ENCODE measurements around the gene PROX1.

DNA sequence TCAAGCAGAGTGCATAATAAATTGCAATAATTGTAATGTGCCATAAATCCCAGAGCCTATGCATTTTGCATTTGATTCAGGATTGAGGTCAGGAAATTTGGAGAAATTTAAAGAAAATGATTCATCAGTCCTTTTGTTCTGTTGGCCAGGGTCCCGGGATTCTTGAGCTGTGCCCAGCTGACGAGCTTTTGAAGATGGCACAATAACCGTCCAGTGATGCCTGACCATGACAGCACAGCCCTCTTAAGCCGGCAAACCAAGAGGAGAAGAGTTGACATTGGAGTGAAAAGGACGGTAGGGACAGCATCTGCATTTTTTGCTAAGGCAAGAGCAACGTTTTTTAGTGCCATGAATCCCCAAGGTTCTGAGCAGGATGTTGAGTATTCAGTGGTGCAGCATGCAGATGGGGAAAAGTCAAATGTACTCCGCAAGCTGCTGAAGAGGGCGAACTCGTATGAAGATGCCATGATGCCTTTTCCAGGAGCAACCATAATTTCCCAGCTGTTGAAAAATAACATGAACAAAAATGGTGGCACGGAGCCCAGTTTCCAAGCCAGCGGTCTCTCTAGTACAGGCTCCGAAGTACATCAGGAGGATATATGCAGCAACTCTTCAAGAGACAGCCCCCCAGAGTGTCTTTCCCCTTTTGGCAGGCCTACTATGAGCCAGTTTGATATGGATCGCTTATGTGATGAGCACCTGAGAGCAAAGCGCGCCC is 8.7 kb downstream of the PROX1 start:
- TF ChIP-seq, protein P1, sequence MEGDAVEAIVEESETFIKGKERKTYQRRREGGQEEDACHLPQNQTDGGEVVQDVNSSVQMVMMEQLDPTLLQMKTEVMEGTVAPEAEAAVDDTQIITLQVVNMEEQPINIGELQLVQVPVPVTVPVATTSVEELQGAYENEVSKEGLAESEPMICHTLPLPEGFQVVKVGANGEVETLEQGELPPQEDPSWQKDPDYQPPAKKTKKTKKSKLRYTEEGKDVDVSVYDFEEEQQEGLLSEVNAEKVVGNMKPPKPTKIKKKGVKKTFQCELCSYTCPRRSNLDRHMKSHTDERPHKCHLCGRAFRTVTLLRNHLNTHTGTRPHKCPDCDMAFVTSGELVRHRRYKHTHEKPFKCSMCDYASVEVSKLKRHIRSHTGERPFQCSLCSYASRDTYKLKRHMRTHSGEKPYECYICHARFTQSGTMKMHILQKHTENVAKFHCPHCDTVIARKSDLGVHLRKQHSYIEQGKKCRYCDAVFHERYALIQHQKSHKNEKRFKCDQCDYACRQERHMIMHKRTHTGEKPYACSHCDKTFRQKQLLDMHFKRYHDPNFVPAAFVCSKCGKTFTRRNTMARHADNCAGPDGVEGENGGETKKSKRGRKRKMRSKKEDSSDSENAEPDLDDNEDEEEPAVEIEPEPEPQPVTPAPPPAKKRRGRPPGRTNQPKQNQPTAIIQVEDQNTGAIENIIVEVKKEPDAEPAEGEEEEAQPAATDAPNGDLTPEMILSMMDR (IDR thresholded peaks at IDR 0.05): no peak
- TF ChIP-seq POLR2AphosphoS5 (IDR thresholded peaks at IDR 0.05) (no peak), POLR2A (IDR thresholded peaks at IDR 0.05) (no peak)

Data from breast epithelium (tissue), 3 donors.